ENCODE data around the gene KRTAP12-3. TPM values are rescaled to one million over a fixed set of nuclear protein-coding genes. Genes with fewer than 3 reads are reported as not detected.
"Not testable (repeated sequence)": the region's sequence is repeated elsewhere in the genome, so short reads cannot be mapped to it uniquely, and the experiment has no call there.

KRTAP12-3 gene
- total RNA-seq, 1 experiment from 2014 or later, result not detected

GRCh38 chr21:44623575-44623974 is 34.2 kb upstream of the KRTAP12-3 start:
- peaks cover 5% of the 10 kb centered on the region for H3K36me3 Mint-ChIP-seq (ENCODE audit: insufficient read depth, unreplicated experiment)
- no peak for TF ChIP-seq CTCF (IDR thresholded peaks at IDR 0.05; ENCODE audit: unreplicated experiment)
- CTCF ChIA-PET, result no interaction called here
- H3K4me3 Mint-ChIP-seq (ENCODE audit: low read depth, unreplicated experiment), result no peak overlapping the region
- DNase-seq, result no peak
- H3K4me1 Mint-ChIP-seq (ENCODE audit: low read depth, unreplicated experiment), result no peaks in the 10 kb centered on the region
- H3K9me3 Mint-ChIP-seq (ENCODE audit: low read depth, unreplicated experiment), result peaks cover 25% of the 10 kb centered on the region
- H3K27me3 Mint-ChIP-seq (ENCODE audit: unreplicated experiment), result peaks cover 54% of the 10 kb centered on the region
- intact Hi-C loops (cut with micrococcal nuclease; ENCODE audit: unreplicated experiment), result no loop called here
- H3K27ac Mint-ChIP-seq (ENCODE audit: unreplicated experiment), result no peak overlapping the region
- no TSS peak for BruUV-seq (replicated peaks)

- Mint-ChIP-seq H3K4me3 (ENCODE audit: low read depth, unreplicated experiment) (no peak overlapping the region), H3K27ac (ENCODE audit: unreplicated experiment) (no peak overlapping the region), H3K4me1 (ENCODE audit: low read depth, unreplicated experiment) (no peaks in the 10 kb centered on the region), H3K27me3 (ENCODE audit: unreplicated experiment) (peaks cover 53% of the 10 kb centered on the region), H3K9me3 (ENCODE audit: low read depth, unreplicated experiment) (peaks cover 19% of the 10 kb centered on the region), H3K36me3 (ENCODE audit: insufficient read depth, unreplicated experiment) (no peaks in the 10 kb centered on the region)
- CTCF ChIA-PET, result no interaction called here
- intact Hi-C loops (cut with micrococcal nuclease; ENCODE audit: unreplicated experiment), result no loop called here
- no peak for DNase-seq
- BruUV-seq (replicated peaks), result no TSS peak
- TF ChIP-seq CTCF (IDR thresholded peaks at IDR 0.05; ENCODE audit: unreplicated experiment), result no peak
Measured at GRCh38 chr21:44625756-44626155, 32.0 kb upstream of the KRTAP12-3 start.

GRCh38 chr21:44626262-44626661 is 31.5 kb upstream of the KRTAP12-3 start:
- Mint-ChIP-seq H3K4me1 (ENCODE audit: low read depth, unreplicated experiment) (no peaks in the 10 kb centered on the region), H3K36me3 (ENCODE audit: insufficient read depth, unreplicated experiment) (no peaks in the 10 kb centered on the region), H3K4me3 (ENCODE audit: low read depth, unreplicated experiment) (no peak overlapping the region), H3K27ac (ENCODE audit: unreplicated experiment) (no peak overlapping the region), H3K27me3 (ENCODE audit: unreplicated experiment) (peaks cover 58% of the 10 kb centered on the region), H3K9me3 (ENCODE audit: low read depth, unreplicated experiment) (peaks cover 23% of the 10 kb centered on the region)
- no peak for DNase-seq
- CTCF ChIA-PET, result no interaction called here
- intact Hi-C loops (cut with micrococcal nuclease; ENCODE audit: unreplicated experiment), result no loop called here
- no peak for TF ChIP-seq CTCF (IDR thresholded peaks at IDR 0.05; ENCODE audit: unreplicated experiment)
- no TSS peak for BruUV-seq (replicated peaks)

GRCh38 chr21:44626673-44627143 is 31.0 kb upstream of the KRTAP12-3 start, which contains the start of gene KRTAP10-9:
TSS of gene KRTAP10-9 (plus strand) at chr21:44627093. CDS start at chr21:44627172, 79 bp downstream.
- DNase-seq, result no peak
- BruUV-seq (replicated peaks), result no TSS peak
- no peak within 1 kb of the TSS for H3K27ac Mint-ChIP-seq (ENCODE audit: unreplicated experiment)
- CTCF ChIA-PET, result interaction anchor here (0.7 kb wide), 1 partner anchor 317 kb away, joined by 3 read pairs; no protein-coding TSS in a partner anchor
- no peaks in the 10 kb centered on the region for H3K4me1 Mint-ChIP-seq (ENCODE audit: low read depth, unreplicated experiment)
- H3K27me3 Mint-ChIP-seq (ENCODE audit: unreplicated experiment), result peaks cover 62% of the 10 kb centered on the region
- no peaks in the 10 kb centered on the region for H3K36me3 Mint-ChIP-seq (ENCODE audit: insufficient read depth, unreplicated experiment)
- intact Hi-C loops (cut with micrococcal nuclease; ENCODE audit: unreplicated experiment), result no loop called here
- H3K9me3 Mint-ChIP-seq (ENCODE audit: low read depth, unreplicated experiment), result peaks cover 26% of the 10 kb centered on the region
- TF ChIP-seq CTCF (IDR thresholded peaks at IDR 0.05; ENCODE audit: unreplicated experiment), result no peak
- no peak within 1 kb of the TSS for H3K4me3 Mint-ChIP-seq (ENCODE audit: low read depth, unreplicated experiment)

GRCh38 chr21:44627181-44627822 is 30.4 kb upstream of the KRTAP12-3 start:
- H3K4me1 Mint-ChIP-seq (ENCODE audit: low read depth, unreplicated experiment); H3K4me3 Mint-ChIP-seq (ENCODE audit: low read depth, unreplicated experiment); intact Hi-C loops (cut with micrococcal nuclease; ENCODE audit: unreplicated experiment); DNase-seq; H3K27ac Mint-ChIP-seq (ENCODE audit: unreplicated experiment); H3K36me3 Mint-ChIP-seq (ENCODE audit: insufficient read depth, unreplicated experiment); BruUV-seq (replicated peaks): not testable (repeated sequence)
- CTCF ChIA-PET, result interaction anchor here (0.7 kb wide), 1 partner anchor 317 kb away, joined by 3 read pairs; no protein-coding TSS in a partner anchor
- Mint-ChIP-seq H3K27me3 (ENCODE audit: unreplicated experiment) (peaks cover 68% of the 10 kb centered on the region), H3K9me3 (ENCODE audit: low read depth, unreplicated experiment) (peaks cover 28% of the 10 kb centered on the region)

- intact Hi-C loops (cut with micrococcal nuclease; ENCODE audit: unreplicated experiment); BruUV-seq (replicated peaks): not testable (repeated sequence)
Measured at GRCh38 chr21:44627831-44628233, 29.9 kb upstream of the KRTAP12-3 start.

More at GRCh38 chr21:44627831-44628233, 29.9 kb upstream of the KRTAP12-3 start:
- H3K4me3 Mint-ChIP-seq (ENCODE audit: low read depth, unreplicated experiment); H3K36me3 Mint-ChIP-seq (ENCODE audit: insufficient read depth, unreplicated experiment); DNase-seq; CTCF ChIA-PET; H3K27ac Mint-ChIP-seq (ENCODE audit: unreplicated experiment); H3K4me1 Mint-ChIP-seq (ENCODE audit: low read depth, unreplicated experiment): not testable (repeated sequence)
- H3K9me3 Mint-ChIP-seq (ENCODE audit: low read depth, unreplicated experiment), result peaks cover 25% of the 10 kb centered on the region
- H3K27me3 Mint-ChIP-seq (ENCODE audit: unreplicated experiment), result peaks cover 71% of the 10 kb centered on the region
